ENCODE measurements around the gene CERS1.

CERS1 gene

DNA sequence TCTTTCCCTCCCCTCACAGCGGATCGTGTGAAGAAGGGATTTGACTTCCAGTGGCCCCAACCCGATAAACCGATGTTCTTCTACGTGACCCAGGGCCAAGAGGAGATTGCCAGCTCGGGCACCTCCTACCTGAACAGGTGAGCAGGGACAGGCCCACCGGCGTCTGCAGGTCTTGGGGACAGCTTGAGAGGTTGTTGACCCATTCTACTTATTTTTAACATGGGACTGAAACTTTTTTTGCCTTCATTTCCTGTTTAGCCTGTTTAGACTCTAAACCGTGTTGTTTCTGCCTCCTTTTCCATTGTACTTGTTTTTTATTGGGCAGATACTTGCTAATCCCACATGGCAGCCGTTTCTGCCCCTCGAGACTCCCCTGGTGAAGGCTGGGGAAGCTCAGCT lies 35.7 kb downstream of the CERS1 start:
- H3K27ac ChIP-seq: peak overlapping the region; percentile 48
- TF ChIP-seq, protein P1, sequence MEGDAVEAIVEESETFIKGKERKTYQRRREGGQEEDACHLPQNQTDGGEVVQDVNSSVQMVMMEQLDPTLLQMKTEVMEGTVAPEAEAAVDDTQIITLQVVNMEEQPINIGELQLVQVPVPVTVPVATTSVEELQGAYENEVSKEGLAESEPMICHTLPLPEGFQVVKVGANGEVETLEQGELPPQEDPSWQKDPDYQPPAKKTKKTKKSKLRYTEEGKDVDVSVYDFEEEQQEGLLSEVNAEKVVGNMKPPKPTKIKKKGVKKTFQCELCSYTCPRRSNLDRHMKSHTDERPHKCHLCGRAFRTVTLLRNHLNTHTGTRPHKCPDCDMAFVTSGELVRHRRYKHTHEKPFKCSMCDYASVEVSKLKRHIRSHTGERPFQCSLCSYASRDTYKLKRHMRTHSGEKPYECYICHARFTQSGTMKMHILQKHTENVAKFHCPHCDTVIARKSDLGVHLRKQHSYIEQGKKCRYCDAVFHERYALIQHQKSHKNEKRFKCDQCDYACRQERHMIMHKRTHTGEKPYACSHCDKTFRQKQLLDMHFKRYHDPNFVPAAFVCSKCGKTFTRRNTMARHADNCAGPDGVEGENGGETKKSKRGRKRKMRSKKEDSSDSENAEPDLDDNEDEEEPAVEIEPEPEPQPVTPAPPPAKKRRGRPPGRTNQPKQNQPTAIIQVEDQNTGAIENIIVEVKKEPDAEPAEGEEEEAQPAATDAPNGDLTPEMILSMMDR (conservative IDR thresholded peaks at IDR 0.05; ENCODE audit: low read depth): no peak
- no peak for DNase-seq (ENCODE audit: low spot score)
- ChIA-PET CTCF (no interaction called here), POLR2A (ENCODE audit: low non-redundant PET) (no interaction called here)

DNA sequence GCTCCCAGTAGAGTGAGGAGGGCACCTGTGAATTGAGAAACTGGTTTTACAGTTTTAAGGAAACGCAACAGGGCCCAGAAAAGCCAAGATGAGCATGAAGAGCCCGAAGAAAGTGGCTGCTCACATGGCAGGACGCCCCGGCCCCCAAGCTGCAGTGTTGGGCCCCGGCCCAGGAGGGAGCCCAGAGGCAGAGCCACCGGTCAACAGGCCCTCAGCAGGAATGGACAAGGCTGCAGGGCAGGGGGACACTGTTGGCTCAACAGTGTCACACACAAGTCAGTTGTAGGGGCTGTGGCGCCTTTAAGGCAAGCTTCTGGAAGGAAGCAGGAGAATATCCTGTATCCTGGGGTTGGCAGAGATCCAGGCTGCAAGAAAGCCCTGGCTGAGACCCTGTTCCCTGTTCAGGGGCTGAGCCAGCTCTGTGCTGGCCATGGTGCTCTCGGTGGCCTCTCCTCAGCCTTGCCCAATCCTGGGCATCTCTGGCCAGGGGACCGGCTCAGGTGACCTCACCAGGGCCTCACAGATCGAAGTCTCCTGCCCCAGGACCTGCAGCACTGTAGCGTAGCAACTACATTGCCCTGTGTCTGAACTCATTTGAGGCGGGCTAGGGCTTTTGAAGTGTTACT lies 36.2 kb downstream of the CERS1 start:
- ChIA-PET POLR2A (ENCODE audit: low non-redundant PET) (no interaction called here), CTCF (interaction anchor here (0.7 kb wide), 1 partner anchor 99 kb away, joined by 3 read pairs; no protein-coding TSS in a partner anchor)
- H3K27ac ChIP-seq: peak overlapping the region; percentile 48
- TF ChIP-seq, protein P1 (conservative IDR thresholded peaks at IDR 0.05; ENCODE audit: low read depth): no peak
- no peak for DNase-seq (ENCODE audit: low spot score)

DNA sequence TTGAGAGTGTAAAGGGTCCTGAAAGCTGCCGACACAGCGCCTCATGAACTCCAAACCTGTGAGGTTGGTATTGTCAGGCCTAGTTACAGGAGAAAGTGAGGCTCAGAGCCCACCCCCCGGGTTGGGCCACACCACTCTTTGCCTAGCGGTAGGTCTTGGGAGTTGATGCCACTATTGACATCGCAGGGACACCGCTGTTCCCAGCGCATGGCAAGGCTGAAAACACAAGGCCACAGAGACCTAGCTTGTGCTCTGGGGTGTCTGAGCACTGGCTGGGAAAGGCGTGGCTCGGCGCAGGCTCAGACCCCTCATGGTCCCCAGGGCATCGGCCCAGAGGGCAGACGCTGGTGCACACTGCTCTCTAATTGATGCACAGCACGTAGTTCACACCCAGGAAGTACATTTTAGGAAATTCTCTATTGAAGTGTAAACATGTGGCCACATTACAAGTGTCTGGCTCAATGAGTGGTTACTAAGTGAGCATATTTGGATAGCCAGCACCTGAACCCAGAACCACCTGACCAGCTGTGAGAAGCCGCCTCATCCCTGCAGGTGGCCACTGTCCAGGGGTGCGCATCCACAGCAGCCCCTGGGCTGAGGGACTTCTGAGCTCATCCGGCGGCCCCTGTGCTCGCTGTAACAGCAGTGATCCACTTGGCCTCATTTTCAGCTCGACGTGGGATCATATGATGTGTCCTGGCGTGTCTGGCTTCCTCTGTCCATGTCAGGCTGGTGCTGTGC lies 36.9 kb downstream of the CERS1 start:
- ChIA-PET CTCF (interaction anchor here (0.7 to 1.2 kb wide), 2 partner anchors 12 to 100 kb away, joined by 3 to 6 read pairs; no protein-coding TSS in a partner anchor), POLR2A (ENCODE audit: low non-redundant PET) (no interaction called here)
- DNase-seq (ENCODE audit: low spot score): no peak

DNA sequence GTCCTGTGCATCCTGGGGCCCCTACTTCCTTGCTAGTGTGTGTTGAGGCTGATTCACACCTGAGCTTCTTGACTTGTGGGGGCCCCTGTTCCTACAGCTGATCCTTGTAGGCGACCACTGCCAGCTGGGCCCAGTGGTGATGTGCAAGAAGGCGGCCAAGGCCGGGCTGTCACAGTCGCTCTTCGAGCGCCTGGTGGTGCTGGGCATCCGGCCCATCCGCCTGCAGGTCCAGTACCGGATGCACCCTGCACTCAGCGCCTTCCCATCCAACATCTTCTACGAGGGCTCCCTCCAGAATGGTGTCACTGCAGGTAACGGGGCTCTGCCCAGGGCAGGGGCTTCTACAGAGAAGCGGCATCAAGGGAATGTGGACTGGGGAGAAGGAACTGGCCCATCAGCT lies 38.7 kb downstream of the CERS1 start:
- ChIA-PET CTCF (interaction anchor here (0.7 kb wide), 2 partner anchors 12 to 23 kb away, joined by 3 to 5 read pairs; no protein-coding TSS in a partner anchor), POLR2A (ENCODE audit: low non-redundant PET) (no interaction called here)
- peak overlapping the region; percentile 5; the same call in 1 of the 2 replicates for H3K27ac ChIP-seq
- DNase-seq (ENCODE audit: low spot score): no peak
- TF ChIP-seq, protein P1 (conservative IDR thresholded peaks at IDR 0.05; ENCODE audit: low read depth): no peak

More for the DNA sequence above, 36.9 kb downstream of the CERS1 start:
- TF ChIP-seq, protein P1 (conservative IDR thresholded peaks at IDR 0.05; ENCODE audit: low read depth): no peak
- H3K27ac ChIP-seq: peak overlapping the region; percentile 48

DNA sequence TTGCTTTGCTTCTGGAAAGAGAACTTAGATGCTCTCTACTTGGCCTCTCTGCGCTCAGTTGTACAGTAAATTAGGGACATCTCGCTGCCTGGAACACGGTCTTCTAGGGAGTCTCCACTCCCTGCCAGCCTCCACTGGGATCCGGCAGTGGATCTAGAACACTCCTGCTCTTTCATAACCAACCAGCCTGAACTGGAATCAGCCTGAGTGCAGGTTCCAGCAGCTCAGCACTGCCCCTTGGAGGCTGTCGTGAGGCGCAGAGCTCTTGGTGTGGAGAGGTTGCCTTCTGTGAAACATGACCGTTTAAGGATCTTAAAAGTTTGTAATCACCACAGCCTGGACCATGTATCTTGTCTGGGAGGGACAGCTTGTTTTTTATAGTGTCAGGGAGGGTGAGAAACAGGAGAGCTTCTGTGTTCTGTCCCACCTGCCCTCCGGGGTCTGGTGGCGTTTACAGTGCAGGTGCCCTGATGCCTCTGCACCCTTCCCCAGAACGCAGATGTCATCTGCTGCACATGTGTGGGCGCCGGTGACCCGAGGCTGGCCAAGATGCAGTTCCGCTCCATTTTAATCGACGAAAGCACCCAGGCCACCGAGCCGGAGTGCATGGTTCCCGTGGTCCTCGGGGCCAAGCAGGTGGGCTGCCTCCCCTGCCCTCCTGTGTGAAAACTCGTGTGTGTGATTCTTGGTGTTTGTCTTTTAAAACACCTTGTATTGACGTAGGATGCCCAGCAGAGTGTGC lies 39.4 kb downstream of the CERS1 start:
- POLR2A ChIA-PET (ENCODE audit: low non-redundant PET): interaction anchor here (0.6 kb wide), 1 partner anchor 338 kb away, joined by 6 read pairs; no protein-coding TSS in a partner anchor
- peak; percentile 20 for DNase-seq (ENCODE audit: low spot score)
- CTCF ChIA-PET: interaction anchor here (0.5 to 1.1 kb wide), 4 partner anchors 11 to 262 kb away, joined by 3 to 5 read pairs (median 4); no protein-coding TSS in a partner anchor

More for the DNA sequence above, 39.4 kb downstream of the CERS1 start:
- peak overlapping the region; percentile 31 for H3K27ac ChIP-seq
- TF ChIP-seq, protein P1 (conservative IDR thresholded peaks at IDR 0.05; ENCODE audit: low read depth): peak; percentile 29; the same call in 1 of the 2 replicates
